ENCODE data around the gene BTG1. TPM values are rescaled to one million over a fixed set of nuclear protein-coding genes. Genes with fewer than 3 reads are reported as not detected.
"Not testable (repeated sequence)": the region's sequence is repeated elsewhere in the genome, so short reads cannot be mapped to it uniquely, and the experiment has no call there.

BTG1 gene
- total RNA-seq, 4 donors from 2014 or later: 18.3 to 42.7 (median 35.3) TPM

DNA sequence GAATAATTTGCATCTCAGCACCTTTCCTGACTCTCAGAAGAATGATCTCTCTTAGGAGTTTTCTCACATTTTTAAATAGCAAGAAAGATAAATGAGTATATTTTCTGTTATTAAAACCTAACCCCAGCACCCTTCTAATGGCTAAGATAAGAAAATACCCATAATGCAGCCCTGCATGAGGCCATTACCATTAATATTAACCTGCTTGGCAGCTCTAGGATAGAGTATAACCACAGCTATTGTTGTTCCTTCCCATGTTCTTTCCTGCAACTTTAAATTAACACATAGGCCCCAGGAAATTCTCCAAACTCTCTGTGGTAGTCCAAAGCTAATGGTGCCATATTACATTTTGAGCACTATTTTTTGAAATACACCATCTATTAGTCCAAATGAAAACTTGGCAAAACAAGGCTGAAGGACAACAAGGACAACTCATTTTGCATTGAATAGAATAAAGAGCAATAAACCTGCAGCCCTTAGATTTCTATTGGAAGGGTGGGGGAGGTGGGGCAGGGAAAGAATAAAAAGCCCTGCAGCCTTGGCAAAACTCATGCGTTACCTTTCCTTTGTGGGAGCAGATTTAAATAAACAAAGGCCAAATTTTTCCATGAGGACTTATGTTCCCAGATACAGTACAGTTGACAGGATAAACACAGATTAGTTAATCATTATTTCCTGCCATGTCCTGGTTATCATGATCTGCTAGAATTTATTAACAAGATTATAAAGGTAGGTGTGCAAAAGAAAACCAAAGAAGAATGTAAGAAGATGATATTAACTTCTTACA is 46.9 kb downstream of the BTG1 start:
- no peaks in the 10 kb centered on the region for H3K36me3 ChIP-seq
- H3K27me3 ChIP-seq: no peaks in the 10 kb centered on the region
- DNase-seq: no peak
- 29 to 50% methylated on average over 1 of the region's 1 CpG for WGBS, 2 donors
- H3K27ac ChIP-seq: no peak overlapping the region
- H3K9me3 ChIP-seq: no peaks in the 10 kb centered on the region
- intact Hi-C loops (cut with DNase I): no loop called here
- TF ChIP-seq CTCF (IDR thresholded peaks at IDR 0.05) (no peak), POLR2A (IDR thresholded peaks at IDR 0.05) (no peak)
- H3K4me3 ChIP-seq: no peak overlapping the region
- H3K4me1 ChIP-seq: peaks cover 0 to 11% (median 5%) of the 10 kb centered on the region in 3 donors

GRCh38 chr12:92096346-92097136 is 49.1 kb downstream of the BTG1 start:
- intact Hi-C loops (cut with DNase I): no loop called here
- WGBS, 2 donors: 84 to 85% methylated on average over 2 of the region's 2 CpGs

DNA sequence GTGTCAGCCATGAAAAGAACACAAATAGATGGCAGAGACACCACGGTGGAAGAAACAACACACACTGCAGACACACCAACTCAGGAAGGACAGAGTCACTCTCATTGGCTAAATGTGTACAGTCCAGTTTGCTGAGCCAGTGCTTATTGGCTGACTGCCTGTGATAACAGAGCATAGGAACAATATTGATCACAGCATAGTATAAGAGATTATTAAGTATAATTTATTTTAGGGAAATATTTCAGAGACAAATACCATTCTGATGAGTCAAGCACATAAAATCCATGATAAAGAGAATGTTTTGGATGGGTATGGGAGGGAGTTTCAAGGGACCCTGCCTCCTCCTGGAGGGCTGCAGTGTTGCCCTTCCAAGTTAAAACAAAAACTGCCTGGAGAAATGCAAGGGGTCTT is 50.9 kb downstream of the BTG1 start:
- H3K27me3 ChIP-seq: no peaks in the 10 kb centered on the region
- intact Hi-C loops (cut with DNase I): no loop called here
- no peak for DNase-seq
- H3K4me3 ChIP-seq: no peak overlapping the region
- TF ChIP-seq CTCF (IDR thresholded peaks at IDR 0.05) (no peak), POLR2A (IDR thresholded peaks at IDR 0.05) (no peak)
- H3K36me3 ChIP-seq: no peaks in the 10 kb centered on the region
- peaks cover 0 to 22% (median 5%) of the 10 kb centered on the region in 3 donors for H3K4me1 ChIP-seq
- H3K27ac ChIP-seq: no peak overlapping the region
- 29 to 36% methylated on average over 1 of the region's 1 CpG for WGBS, 2 donors
- H3K9me3 ChIP-seq: no peaks in the 10 kb centered on the region

More at GRCh38 chr12:92096346-92097136, 49.1 kb downstream of the BTG1 start:
- Histone ChIP-seq H3K27ac (no peak overlapping the region), H3K4me3 (no peak overlapping the region), H3K27me3 (no peaks in the 10 kb centered on the region), H3K36me3 (no peaks in the 10 kb centered on the region), H3K4me1 (peaks cover 0 to 11% (median 5%) of the 10 kb centered on the region in 3 donors), H3K9me3 (no peaks in the 10 kb centered on the region)
- no peak for DNase-seq
- no peak for TF ChIP-seq POLR2A (IDR thresholded peaks at IDR 0.05)
- TF ChIP-seq CTCF (IDR thresholded peaks at IDR 0.05): no peak

GRCh38 chr12:92094301-92094700 is 51.3 kb downstream of the BTG1 start:
- DNase-seq; intact Hi-C loops (cut with DNase I); H3K4me3 ChIP-seq; H3K36me3 ChIP-seq; H3K27ac ChIP-seq; H3K27me3 ChIP-seq; H3K9me3 ChIP-seq: not testable (repeated sequence)
- H3K4me1 ChIP-seq: peaks cover 0 to 22% (median 5%) of the 10 kb centered on the region in 3 donors
- WGBS, 2 donors: 29 to 63% methylated on average over 1 to 3 of the region's 3 CpGs

Small RNA genes lying within 50 kb of the gene (small RNA-seq; reads per million reads assigned to genes)
- 0 reads per million in 4 donors for gene RF00019
